ENCODE data around the gene CD4.
"Not testable (repeated sequence)": the region's sequence is repeated elsewhere in the genome, so short reads cannot be mapped to it uniquely, and the experiment has no call there.

The CD4 gene

GRCh38 chr12:6869049-6870021, 80.0 kb downstream of the CD4 start:
- peak; percentile 92 for DNase-seq

- DNase-seq, result not testable (repeated sequence)
These were observed 81.0 kb downstream of the CD4 start for GRCh38 chr12:6870304-6870703.

All from NCI-H82 (cell line).